H1 (cell line): ENCODE measurements around the gene CDCA4. TPM values are rescaled to one million over a fixed set of nuclear protein-coding genes. Genes with fewer than 3 reads are reported as not detected.
"Not testable (repeated sequence)": the region's sequence is repeated elsewhere in the genome, so short reads cannot be mapped to it uniquely, and the experiment has no call there.

Source experiments
- CTCF ChIA-PET: fragments of 300-600 bp; sonication (Branson Sonifier 250); formaldehyde crosslinking; loops from one replicate; lab custom pipeline; 2021; ENCODE audit not compliant: partially characterized antibody; lab: Charles Lee
- POLR2A ChIA-PET: fragments of 300-600 bp; sonication (Branson Sonifier 250); formaldehyde crosslinking; loops from one replicate; lab custom pipeline; 2021; ENCODE audit warnings: inconsistent platforms; ENCODE audit not compliant: partially characterized antibody; lab: Charles Lee
- DNase-seq, 2 experiments: peaks; one replicate each; pipeline versions ENCODE4 v3.0.0 to v3.0.0-alpha.2; 2010 to 2022; ENCODE audit warnings: low spot score in 2 of 2, low read depth in 1 of 2, mixed read lengths in 1 of 2
- FAIRE-seq: peaks from 2 replicates; lab custom pipeline; 2011; peaks lifted over from hg19 to GRCh38; lab: Jason Lieb, UNC
- H2AFZ ChIP-seq: 2 replicates; pipeline ENCODE4 v1.8.1; 2012; ENCODE audit warnings: low read length, inconsistent platforms
- H2AK5ac ChIP-seq: 2 replicates; pipeline ENCODE4 v1.6.1; 2013; ENCODE audit warnings: low read depth, low read length
- H2BK120ac ChIP-seq: replicated peaks from 2 replicates; pipeline ENCODE3; 2013; ENCODE audit warnings: low read depth, low read length, inconsistent platforms
- H2BK12ac ChIP-seq: 2 replicates; pipeline ENCODE4 v1.6.1; 2013; ENCODE audit warnings: low read depth, low read length
- H2BK15ac ChIP-seq: 2 replicates; pipeline ENCODE4 v1.6.1; 2013; ENCODE audit warnings: low read length
- H2BK20ac ChIP-seq: 2 replicates; pipeline ENCODE4 v1.6.1; 2013; ENCODE audit warnings: low read length
- H2BK5ac ChIP-seq: 2 replicates; pipeline ENCODE4 v1.6.1; 2013; ENCODE audit warnings: low read depth, low read length
- H3K14ac ChIP-seq: 2 replicates; pipeline ENCODE4 v1.6.1; 2013; ENCODE audit warnings: inconsistent platforms; ENCODE audit not compliant: insufficient read length
- H3K18ac ChIP-seq: 2 replicates; pipeline ENCODE4 v1.6.1; 2013; ENCODE audit warnings: low read length; ENCODE audit errors: extremely low read depth
- H3K23ac ChIP-seq: 2 replicates; pipeline ENCODE4 v1.6.1; 2013; ENCODE audit warnings: inconsistent platforms; ENCODE audit not compliant: insufficient read length
- H3K23me2 ChIP-seq: 2 replicates; pipeline ENCODE4 v1.6.1; 2013; ENCODE audit warnings: low read depth, low read length
- H3K27ac ChIP-seq: 2 replicates; pipeline ENCODE4 v1.6.1; 2011; ENCODE audit warnings: low read depth, low read length, inconsistent platforms
- H3K27me3 ChIP-seq, 4 experiments: replicated peaks in 1 of 4; 1 replicate in 1 of 4; 2 replicates in 3 of 4; pipeline versions ENCODE4 v1.6.1 to v1.8.1; 2011 to 2013; ENCODE audit warnings: low read length in 3 of 4, mild to moderate bottlenecking in 3 of 4, inconsistent platforms in 2 of 4, mixed read lengths in 2 of 4, moderate library complexity in 1 of 4; ENCODE audit not compliant: control insufficient read depth in 3 of 4, insufficient read depth in 3 of 4; ENCODE audit errors: extremely low read depth in 1 of 4
- H3K36me3 ChIP-seq, 4 experiments: 2 replicates each; pipeline versions ENCODE4 v1.6.1 to v1.8.1; 2011 to 2013; ENCODE audit warnings: mild to moderate bottlenecking in 4 of 4, low read length in 3 of 4, moderate library complexity in 2 of 4, control low read depth in 1 of 4, inconsistent platforms in 1 of 4; ENCODE audit not compliant: insufficient read depth in 4 of 4, control insufficient read depth in 2 of 4
- H3K4ac ChIP-seq: replicated peaks from 2 replicates; pipeline ENCODE3; 2013; ENCODE audit warnings: low read length, low read depth, mixed read lengths, inconsistent platforms; ENCODE audit not compliant: insufficient read length
- H3K4me1 ChIP-seq, 4 experiments: replicated peaks in 1 of 4; 1 replicate in 1 of 4; 2 replicates in 3 of 4; pipeline versions ENCODE4 v1.6.1 to v1.8.1; 2011 to 2013; ENCODE audit warnings: low read length in 3 of 4, inconsistent platforms in 2 of 4, mixed read lengths in 1 of 4; ENCODE audit not compliant: insufficient read depth in 4 of 4, control insufficient read depth in 3 of 4
- H3K4me2 ChIP-seq, 2 experiments: 2 replicates each; pipeline versions ENCODE4 v1.6.1 to v1.8.1; 2011 to 2013; ENCODE audit warnings: low read depth in 2 of 2, low read length in 2 of 2, control low read depth in 1 of 2, inconsistent platforms in 1 of 2, mild to moderate bottlenecking in 1 of 2; ENCODE audit not compliant: insufficient read depth in 1 of 2
- H3K4me3 ChIP-seq, 4 experiments: fragments of 200-600, 300-600 bp in 1 of 4; sonication (generic), shearing (Covaris generic), sonication (Bioruptor Twin) in 1 of 4; 2 replicates each; pipeline versions ENCODE4 v1.5.1 to v1.8.1; 2011 to 2016; ENCODE audit warnings: low read length in 4 of 4, low read depth in 3 of 4, control low read depth in 2 of 4, inconsistent platforms in 2 of 4, mild to moderate bottlenecking in 2 of 4, mixed read lengths in 1 of 4, moderate library complexity in 1 of 4; ENCODE audit not compliant: insufficient read depth in 2 of 4; ENCODE audit errors: extremely low read depth in 1 of 4
- H3K56ac ChIP-seq: replicated peaks from 2 replicates; pipeline ENCODE3; 2013; ENCODE audit warnings: low read depth, mild to moderate bottlenecking, mixed read lengths, low read length, inconsistent platforms; ENCODE audit not compliant: insufficient read length
- H3K79me1 ChIP-seq: 2 replicates; pipeline ENCODE4 v1.6.1; 2013; ENCODE audit warnings: low read depth, low read length, control low read depth
- H3K79me2 ChIP-seq, 2 experiments: 2 replicates each; pipeline versions ENCODE4 v1.6.1 to v1.8.1; 2012 to 2013; ENCODE audit warnings: low read length in 2 of 2, mild to moderate bottlenecking in 2 of 2, inconsistent platforms in 1 of 2; ENCODE audit not compliant: insufficient read depth in 2 of 2, control insufficient read depth in 1 of 2
- H3K9ac ChIP-seq, 4 experiments: replicated peaks in 1 of 4; 1 replicate in 1 of 4; 2 replicates in 3 of 4; pipeline versions ENCODE4 v1.6.1 to v1.8.1; 2011 to 2013; ENCODE audit warnings: low read depth in 3 of 4, low read length in 3 of 4, control low read depth in 2 of 4, mild to moderate bottlenecking in 2 of 4, moderate library complexity in 2 of 4, inconsistent platforms in 1 of 4; ENCODE audit errors: extremely low read depth in 1 of 4
- H3K9me3 ChIP-seq, 2 experiments: 2 replicates each; pipeline versions ENCODE4 v1.6.1 to v1.8.1; 2012 to 2013; ENCODE audit warnings: mild to moderate bottlenecking in 2 of 2, moderate library complexity in 2 of 2, control low read depth in 1 of 2, inconsistent platforms in 1 of 2, low read depth in 1 of 2, low read length in 1 of 2, mixed read lengths in 1 of 2; ENCODE audit not compliant: insufficient read depth in 2 of 2
- H4K20me1 ChIP-seq, 2 experiments: replicated peaks in 1 of 2; 2 replicates each; pipeline versions ENCODE3 to v1.8.1; 2011 to 2013; ENCODE audit warnings: inconsistent platforms in 2 of 2, low read length in 2 of 2, mild to moderate bottlenecking in 1 of 2; ENCODE audit not compliant: insufficient read depth in 2 of 2, control insufficient read depth in 1 of 2
- H4K5ac ChIP-seq: 2 replicates; pipeline ENCODE4 v1.6.1; 2013; ENCODE audit warnings: low read length, low read depth, mixed read lengths, inconsistent platforms; ENCODE audit not compliant: insufficient read length
- H4K8ac ChIP-seq: 2 replicates; pipeline ENCODE4 v1.8.0; 2013; ENCODE audit warnings: mild to moderate bottlenecking, moderate library complexity, low read length, inconsistent platforms; ENCODE audit not compliant: insufficient read depth; ENCODE audit errors: extremely low read depth
- H4K91ac ChIP-seq: replicated peaks from 2 replicates; pipeline ENCODE3; 2013; ENCODE audit warnings: low read length, mixed read lengths, inconsistent platforms; ENCODE audit not compliant: insufficient read length
- WGBS, 2 experiments: shearing (Covaris generic) in 1 of 2; methylation state at CpG; one replicate each; pipeline versions ENCODE4 v1.1.6 to v1.1.7; 2013 to 2015; ENCODE audit warnings: low lambda C conversion rate in 2 of 2, mixed read lengths in 2 of 2, inconsistent platforms in 1 of 2, low coverage in 1 of 2, missing lambda C conversion rate in 1 of 2; ENCODE audit not compliant: insufficient replicate concordance in 2 of 2, insufficient coverage in 1 of 2, insufficient read length in 1 of 2; ENCODE audit errors: extremely low coverage in 1 of 2, missing lambda C conversion rate in 1 of 2; 5-methylcytosine and 5-hydroxymethylcytosine counted together
- polyA plus RNA-seq, 7 experiments: library from polyadenylated mRNA; depleted of rRNA in 3 of 7; stranded (reverse) in 5 of 7; unstranded in 2 of 7; fragments of >200 nt in 5 of 7; fragments of 200-250 nt in 2 of 7; gene quantifications; 1 replicate in 5 of 7; 2 replicates in 1 of 7; 4 replicates in 1 of 7; pipeline versions ENCODE4 v1.2.1 to v1.2.3, GENCODE V29; 2011 to 2013; ENCODE audit warnings: missing spikeins in 2 of 7, mixed read lengths in 2 of 7
- total RNA-seq: library from RNA; stranded (reverse); fragmentation: NEBNext Ultra II Directional; extraction: Animal tissue kit (Norgen Biotek cat#: 25700); gene quantifications from 2 replicates; pipeline ENCODE4 v1.2.1, GENCODE V29; 2021

CDCA4 gene
- total and polyA plus RNA-seq, 2 of the 8 experiments (the other 6 are each of a cell fraction or from before 2014, with no cell fraction given): 49.9 to 62.4 TPM

DNA sequence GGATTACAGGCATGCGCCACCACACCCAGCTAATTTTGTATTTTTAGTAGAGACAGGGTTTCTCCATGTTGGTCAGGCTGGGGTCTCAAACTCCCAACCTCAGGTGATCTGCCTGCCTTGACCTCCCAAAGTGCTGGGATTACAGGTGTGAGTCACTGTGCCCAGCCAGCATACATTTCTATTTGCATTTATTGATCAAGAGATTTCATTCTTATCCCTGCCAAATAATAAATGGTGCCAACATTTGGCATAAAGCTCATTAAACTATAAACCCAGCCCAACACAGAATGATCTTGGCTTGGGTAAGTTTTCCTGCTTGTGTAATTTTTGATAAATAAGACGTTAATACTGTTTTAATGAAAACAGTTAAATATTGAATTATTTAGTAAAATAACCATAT, 14.7 kb upstream of the CDCA4 start:
- FAIRE-seq, H3K36me3 ChIP-seq, H4K91ac ChIP-seq, H4K5ac ChIP-seq, H3K4me1 ChIP-seq, H2BK120ac ChIP-seq, H2AK5ac ChIP-seq, H3K79me2 ChIP-seq, H3K23me2 ChIP-seq, H3K23ac ChIP-seq, H3K27ac ChIP-seq, H2BK12ac ChIP-seq, H2AFZ ChIP-seq, H3K9ac ChIP-seq, H4K20me1 ChIP-seq, H3K4ac ChIP-seq, H2BK5ac ChIP-seq, H3K14ac ChIP-seq, DNase-seq, H3K4me2 ChIP-seq, H3K18ac ChIP-seq, H4K8ac ChIP-seq, H2BK15ac ChIP-seq, H3K56ac ChIP-seq, H3K9me3 ChIP-seq, H3K4me3 ChIP-seq, H3K79me1 ChIP-seq, H2BK20ac ChIP-seq: not testable (repeated sequence)
- 96% methylated on average over 2 of the region's 2 CpGs; no CpG with 5 or more reads in 1 of the 2 experiments for WGBS, 2 experiments
- ChIA-PET CTCF (interaction anchor here (0.6 to 3.0 kb wide), 8 partner anchors 9 to 691 kb away, joined by 3 to 21 read pairs (median 3); no protein-coding TSS in a partner anchor), POLR2A (interaction anchor here (2.2 kb wide), 1 partner anchor 14 kb away, joined by 6 read pairs; the partner anchor contains the start of gene CDCA4)
- H3K27me3 ChIP-seq: peaks cover 2 to 24% (median 18%) of the 10 kb centered on the region in 4 experiments
